ENCODE measurements around the gene FARP1.

FARP1 gene

DNA sequence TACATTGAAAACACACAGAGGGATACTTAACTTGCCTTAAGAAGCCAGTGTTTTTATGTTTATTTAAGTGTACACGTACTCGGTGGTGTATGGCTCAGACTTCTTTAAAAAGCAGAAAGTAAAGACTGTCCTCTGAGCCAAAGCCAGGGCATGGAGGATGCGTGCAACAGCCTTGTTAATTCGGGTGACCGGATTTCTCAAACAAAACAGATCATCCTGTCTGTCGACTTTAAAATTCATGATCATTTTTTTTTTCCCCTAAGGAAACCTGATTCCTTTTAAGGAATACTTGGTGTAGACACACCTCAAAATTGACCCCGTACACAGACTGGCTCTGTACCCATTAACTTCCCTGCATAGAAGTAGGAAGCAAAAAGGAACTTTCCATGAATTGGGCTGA, 158.8 kb downstream of the FARP1 start:
- no peak for DNase-seq (ENCODE audit: low read depth in 2 of 3, low spot score in 2 of 3)

DNA sequence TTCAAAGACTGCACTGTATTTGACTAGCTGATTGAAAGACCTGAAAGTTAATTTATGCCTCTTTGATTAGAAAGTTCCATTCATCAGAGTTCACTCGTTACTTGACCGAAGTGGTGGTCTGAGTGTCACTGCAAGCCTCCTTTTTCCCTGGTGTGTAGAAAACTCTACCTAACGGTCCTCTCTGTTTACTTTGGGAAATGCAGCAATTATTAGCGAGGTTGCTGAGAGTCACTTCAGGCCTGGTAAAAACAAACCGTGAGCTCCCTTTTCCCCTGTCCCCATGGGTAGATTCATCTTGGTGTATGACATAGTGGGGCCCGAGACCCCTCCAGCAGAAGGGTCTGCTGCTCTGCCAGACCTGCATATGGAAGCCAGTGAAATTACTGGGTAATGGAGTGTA, 161.0 kb downstream of the FARP1 start:
- no peak for DNase-seq (ENCODE audit: low read depth in 2 of 3, low spot score in 2 of 3)

DNA sequence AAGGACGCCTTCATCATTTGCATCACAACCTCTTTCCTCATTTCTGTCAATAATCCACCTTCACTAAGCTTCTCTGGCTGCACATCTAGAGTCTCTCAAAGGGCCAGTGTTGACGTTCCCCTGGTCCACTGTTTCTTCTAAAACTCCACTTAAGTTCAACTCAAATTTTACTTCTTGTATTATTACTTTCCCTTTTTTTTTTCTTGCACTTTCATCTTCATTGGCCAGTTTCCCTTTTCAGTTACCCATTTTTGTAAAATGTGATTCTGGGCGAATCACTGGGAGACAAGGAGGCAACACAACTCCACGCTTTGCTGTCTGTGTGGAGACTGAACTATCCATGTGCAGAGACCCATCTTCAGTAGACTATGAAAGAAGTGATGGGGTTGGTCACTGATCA, 162.8 kb downstream of the FARP1 start:
- no peak for DNase-seq (ENCODE audit: low read depth in 2 of 3, low spot score in 2 of 3)

DNA sequence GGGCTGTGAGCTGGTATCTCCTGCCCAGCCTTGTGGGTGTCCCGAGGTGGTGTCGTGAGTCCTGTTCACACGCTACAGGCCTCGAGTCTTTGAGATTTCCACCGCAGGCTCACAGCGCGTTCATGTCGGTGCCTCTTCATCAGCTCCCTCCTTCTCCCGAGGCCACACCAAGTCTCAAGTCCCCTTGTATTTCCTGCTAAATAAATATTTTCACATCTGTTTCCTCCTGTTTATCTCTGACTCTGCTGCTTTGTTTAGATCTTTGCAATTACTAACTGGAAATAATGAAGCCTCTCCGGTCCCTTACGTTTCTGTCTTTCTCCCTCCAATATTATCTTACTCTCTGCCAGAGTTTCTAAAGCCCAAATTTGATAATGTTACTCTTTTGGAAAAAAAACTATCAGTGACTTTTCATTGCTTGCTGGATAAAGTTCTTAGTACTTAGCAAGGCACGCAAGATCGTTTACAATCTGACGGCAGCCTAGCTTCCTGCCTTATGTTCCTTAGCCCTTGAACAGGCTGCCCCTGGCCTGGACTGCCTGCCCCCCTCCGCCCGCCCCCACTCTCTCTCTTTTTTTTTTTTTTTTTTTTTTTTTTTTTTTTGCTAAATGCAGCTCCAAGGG, 164.7 kb downstream of the FARP1 start:
- DNase-seq (ENCODE audit: low read depth in 2 of 3, low spot score in 2 of 3): no peak

DNA sequence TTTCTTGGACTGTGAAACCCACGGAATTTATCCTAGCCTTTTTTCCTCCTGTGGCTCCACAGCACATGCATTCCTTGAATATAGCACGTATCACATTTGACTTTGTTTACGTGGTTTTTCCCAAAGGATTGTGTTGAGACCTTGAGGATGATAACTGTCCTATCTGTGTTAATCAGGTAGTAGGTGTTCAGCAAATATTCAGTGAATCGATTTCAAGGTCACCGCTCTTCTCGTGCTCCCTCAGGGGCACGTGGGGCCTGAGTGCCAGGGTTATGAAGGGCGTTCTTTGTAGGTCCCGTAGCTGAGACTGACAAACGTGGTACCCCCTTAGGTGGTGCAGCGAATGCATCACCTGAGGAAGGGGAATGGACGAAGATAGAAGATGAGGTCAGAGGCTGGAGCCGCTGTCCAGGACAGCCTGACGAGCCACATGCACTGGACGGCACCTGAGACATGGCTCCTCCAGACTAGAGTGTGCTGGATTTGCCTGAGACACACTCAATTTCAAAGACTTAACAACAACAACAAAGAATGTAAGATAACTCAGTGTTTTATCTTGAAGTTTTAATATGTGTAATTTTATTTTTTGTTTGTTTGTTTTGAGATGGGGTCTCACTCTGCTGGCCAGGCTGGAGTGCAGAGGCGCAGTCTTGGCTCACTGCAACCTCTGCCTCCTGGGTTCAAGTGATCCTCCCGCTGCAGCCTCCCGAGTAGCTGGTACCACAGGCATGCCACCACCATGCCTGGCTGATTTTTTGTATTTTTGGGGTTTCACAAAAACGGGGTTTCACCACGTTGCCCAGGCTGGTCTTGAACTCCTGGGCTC, 165.4 kb downstream of the FARP1 start:
- DNase-seq (ENCODE audit: low read depth in 2 of 3, low spot score in 2 of 3): no peak

DNA sequence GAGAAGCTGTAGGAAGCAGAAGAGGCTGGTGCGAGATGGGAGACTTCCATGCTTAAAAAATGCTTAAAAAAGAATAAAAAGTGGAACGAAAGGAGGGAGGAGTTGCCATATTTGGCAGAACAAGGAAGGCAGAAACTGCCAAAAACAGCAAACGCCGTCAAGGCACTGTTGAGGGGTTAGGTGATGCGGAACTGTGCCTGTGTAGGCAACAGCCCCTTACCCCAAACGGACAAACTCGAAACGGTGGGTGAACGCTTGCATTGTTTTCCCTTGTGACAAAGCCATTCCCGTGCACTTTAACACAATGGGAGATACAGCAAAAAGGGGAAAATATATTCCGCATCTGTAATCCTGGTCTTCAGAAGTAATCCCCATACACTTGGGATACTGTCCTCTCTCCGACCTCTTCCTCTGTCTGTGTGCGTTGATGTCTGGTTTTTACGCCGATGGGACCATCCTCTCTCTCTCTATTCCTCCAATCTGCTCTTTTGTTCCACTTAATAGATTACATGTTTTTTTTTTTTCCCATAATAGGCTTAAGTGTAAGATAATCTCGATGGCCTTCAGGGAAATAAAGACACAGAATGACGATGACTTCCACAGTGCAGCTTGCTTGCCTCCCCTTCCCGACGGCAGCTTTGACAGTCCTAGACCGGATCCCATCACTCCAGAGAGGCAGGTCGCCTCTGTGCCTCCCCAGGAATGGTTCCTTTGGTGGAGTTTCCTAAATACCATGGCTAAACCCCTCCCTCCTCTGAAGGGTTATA, 166.9 kb downstream of the FARP1 start:
- no peak for DNase-seq (ENCODE audit: low read depth in 2 of 3, low spot score in 2 of 3)

DNA sequence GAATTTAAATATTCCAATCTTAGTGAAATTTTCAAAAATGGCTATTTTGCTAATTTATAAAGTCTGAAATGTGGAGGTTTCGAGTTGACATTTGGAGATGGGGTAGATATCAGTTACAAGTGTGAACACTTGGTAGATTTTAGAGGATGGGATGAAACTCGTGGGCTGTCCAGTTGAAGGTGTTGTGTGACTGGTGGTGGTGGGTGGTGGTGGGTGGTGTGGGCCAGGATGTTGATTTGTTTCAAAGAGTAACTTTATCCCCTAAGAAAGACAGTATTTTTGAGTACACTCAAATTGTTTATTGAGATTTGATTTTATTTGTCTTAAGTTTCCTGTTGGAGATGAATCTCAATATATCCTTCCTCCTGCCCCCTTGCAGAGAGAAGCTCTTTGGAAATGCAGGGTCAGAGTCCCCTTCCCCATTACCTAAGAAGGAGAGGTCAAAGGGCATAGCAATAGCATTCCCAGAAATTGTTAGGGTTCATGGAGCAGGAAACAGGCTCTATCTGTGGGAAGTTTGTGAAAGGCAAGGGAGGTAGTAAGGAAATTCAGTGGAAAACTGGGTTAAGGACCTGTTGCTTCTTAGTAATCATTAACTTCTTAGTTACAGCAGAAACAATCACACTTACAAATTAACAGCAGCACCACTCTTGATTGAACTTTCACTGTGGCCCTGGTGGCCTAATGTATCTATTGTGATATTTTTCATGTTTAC, 167.7 kb downstream of the FARP1 start:
- DNase-seq (ENCODE audit: low read depth in 2 of 3, low spot score in 2 of 3): no peak

DNA sequence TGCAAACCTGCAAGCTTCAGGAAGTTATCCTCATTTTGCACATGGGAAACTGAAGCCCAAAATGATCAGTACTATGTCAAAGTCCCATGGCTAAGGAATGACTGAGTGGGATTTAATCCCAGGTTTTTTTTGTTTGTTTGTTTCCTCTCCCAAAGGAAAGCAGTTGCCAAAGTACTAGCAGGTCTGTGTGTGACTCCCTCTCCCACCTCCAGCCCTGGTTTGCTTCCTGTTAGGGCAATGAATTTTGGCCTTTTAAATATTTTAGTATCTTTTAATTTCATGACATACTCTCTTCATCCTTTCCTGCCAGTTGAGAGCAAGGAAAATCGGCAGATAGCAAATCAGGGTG, 168.3 kb downstream of the FARP1 start:
- no peak for DNase-seq (ENCODE audit: low read depth in 2 of 3, low spot score in 2 of 3)

DNA sequence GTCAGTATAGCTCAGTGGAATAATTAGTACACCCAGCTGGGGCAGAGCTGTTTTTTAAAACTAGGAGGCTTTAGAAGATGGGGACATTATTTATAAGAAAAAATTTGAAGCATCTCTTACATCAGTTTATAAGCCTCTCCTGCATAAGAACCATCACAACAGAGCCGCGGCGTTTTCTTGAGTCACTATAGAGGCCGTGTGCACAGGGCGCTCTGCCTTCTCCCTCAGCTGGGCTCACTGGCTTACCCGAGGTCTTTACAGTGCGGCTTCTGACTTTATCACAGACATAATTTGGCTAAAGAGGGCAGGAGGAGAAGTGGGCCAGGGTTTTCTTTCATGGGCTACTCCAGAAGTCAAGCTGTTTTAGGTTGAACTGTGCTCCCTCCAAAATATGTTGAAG, 169.7 kb downstream of the FARP1 start:
- no peak for DNase-seq (ENCODE audit: low read depth in 2 of 3, low spot score in 2 of 3)

DNA sequence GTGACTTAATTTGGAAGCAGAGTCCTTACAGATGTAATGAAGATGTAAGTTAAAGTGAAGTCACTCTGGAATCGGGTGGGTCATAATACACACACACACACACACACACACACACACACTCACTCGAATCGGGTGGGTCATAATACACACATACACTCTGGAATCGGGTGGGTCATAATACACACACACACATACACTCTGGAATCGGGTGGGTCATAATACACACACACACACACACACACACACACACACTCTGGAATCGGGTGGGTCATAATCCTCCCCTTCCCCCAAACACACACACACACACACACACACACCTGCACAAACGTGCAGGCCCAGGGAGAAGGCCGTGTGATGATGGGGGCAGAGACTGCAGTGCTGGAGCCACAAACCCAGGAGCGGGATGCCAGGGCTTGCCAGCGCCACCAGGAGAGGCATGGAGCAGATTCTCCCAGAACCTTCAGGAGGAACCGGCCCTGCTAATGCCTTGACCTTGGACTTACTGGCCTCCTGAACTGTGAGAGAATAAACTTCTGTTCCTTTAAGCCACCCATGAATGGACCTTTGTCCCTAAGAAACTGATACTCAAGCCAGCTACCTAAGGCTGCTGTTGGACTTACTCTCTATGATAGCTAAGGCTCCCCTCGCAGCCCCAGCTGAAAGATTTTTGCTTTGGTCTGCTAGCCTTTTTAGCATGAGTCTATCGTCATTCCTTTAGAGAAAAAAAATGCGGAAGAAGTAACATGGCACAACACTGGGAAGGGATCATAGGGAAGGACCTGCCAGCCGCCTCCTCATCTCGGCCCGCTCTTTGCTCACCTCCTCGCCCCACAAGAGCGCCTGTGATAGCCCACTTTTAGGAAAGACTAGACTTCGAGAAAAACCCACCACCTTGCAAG, 170.4 kb downstream of the FARP1 start:
- no peak for DNase-seq (ENCODE audit: low read depth in 2 of 3, low spot score in 2 of 3)

DNA sequence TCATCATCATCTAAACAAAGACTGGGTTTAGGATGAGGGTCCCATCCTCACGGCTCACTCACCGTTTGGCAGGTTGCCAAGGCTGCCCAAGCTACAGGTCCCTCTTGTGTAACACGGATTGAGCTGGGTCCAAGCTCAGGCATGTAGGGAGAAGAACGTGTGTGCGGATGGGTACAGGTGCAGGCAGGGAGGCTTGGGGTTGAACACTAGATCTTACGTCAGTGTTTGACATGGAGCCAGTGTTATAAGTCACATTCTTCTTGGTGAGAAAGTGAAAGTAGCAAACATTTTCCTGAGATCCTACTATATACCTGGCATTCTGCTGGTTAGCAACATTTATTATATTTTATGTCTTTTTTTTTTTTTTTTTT, 171.0 kb downstream of the FARP1 start:
- DNase-seq (ENCODE audit: low read depth in 2 of 3, low spot score in 2 of 3): no peak

DNA sequence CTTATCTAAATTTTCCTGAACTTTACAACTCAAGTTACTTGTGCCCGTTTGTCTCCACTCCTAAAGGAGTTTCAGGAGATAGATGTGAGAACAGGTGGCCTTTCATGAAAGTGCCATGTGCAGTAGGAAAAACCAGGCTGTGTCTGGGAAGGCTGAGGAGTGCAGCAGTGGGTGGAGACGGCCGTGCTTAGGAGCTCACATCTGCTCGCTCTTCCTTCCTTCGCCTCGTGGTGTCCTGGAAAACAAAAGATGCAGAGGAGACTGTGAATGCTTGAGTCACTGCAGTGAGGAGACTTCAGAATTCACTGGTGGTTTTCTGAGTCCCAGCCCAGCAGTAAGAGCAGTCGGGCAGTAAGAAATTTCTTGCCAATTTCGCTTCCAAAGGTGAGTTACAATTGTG, 172.6 kb downstream of the FARP1 start:
- no peak for DNase-seq (ENCODE audit: low read depth in 2 of 3, low spot score in 2 of 3)

DNA sequence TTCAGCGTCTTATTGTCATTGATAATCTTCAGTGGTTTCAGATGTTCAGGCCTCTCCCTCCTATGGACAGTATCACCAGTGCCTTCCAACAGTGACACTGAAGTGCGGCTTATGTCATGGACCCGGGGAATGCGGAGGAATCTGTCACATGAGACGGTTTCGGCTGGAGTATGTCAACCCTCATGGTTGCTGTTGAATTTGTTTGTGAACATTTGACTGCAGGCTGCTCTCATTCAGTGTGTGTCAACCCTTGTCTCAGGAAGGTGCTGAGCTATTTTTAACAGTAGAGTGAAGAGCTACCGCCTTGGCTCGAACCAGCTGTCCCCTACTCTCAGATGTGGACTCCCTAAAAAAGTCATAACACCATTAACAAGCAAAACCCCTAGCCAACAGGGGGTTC, 173.0 kb downstream of the FARP1 start:
- no peak for DNase-seq (ENCODE audit: low read depth in 2 of 3, low spot score in 2 of 3)

DNA sequence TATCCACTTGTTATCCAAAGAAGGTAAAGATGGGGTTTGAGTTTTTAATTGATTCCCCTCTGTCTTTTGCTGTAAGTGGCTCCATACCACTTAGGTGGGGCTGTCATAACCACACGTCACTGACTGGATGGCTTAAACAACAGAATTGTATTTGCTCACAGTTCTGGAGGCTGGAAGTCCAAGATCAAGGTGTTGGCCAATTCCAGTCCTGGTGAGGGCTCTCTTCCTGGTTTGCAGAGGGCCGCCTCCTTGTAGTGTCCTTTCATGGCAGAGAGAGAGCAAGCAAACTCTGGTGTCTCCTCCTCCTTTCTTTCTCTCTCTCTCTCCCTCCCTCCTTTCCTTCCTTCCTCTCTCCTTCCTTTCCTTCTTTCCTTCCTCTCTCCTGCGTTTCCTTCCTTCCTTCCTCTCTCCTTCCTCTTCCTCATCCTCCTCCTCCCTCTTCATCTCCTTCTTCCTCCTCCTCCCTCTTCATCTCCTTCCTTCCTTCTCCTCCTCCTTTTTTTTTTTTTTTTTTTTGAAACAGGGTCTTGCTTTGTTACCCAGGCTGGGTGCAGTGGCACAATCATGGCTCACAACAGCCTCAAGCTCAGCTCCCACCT, 174.8 kb downstream of the FARP1 start:
- no peak for DNase-seq (ENCODE audit: low read depth in 2 of 3, low spot score in 2 of 3)

DNA sequence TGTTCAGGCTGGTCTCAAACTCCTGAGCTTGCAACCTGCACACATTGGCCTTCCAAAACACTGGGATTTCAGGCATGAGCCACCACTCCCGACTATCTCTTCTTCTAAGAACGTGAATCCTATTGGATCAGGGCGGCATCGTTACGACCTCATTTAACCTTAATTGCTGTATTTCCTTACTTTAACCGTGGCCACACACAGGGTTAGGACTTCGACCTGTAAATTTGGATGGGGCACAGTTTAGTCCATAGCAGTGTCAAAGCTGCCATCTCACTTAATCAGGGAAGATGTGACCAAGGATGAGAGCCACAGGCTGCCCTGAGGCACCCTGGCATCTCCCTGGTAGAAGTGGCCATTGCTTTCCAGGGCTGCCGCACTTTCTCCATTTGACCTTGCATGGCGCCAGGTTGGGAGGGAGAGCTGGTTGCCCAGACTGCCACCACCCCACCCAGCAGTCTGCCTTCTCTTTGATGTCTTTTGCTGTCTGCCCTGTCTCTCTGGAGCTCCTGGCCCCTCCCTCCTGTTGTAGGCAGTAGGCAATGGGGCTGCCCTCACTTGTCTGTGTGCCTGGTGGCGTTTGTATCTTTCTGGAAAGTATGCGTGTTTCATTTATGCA, 175.5 kb downstream of the FARP1 start:
- no peak for DNase-seq (ENCODE audit: low read depth in 2 of 3, low spot score in 2 of 3)

DNA sequence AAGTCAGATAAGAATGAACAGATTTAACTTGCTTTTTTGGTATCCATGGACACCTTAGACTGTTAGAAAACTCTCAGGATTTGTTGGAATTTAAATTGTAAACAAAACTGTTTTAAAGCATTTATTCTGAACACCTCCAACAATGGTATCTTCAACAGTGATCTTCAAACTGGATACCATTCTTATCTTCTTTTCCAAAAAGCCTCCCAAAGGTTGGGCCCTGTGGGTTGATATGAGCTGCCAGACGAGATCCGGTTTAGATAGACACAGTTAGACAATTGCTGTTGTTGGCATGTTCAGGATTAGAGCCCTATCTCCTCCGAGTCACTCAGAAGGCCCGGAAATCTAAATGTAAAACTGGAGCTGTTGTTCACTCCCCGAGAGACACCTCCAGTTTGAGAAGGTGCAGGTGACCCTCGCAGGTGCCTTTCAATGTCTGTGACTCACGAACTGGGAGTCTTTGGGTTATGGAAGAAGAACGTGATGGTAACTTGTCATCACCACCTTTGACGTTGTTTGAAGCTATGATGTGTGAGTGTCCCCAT, 177.7 kb downstream of the FARP1 start:
- DNase-seq (ENCODE audit: low read depth in 2 of 3, low spot score in 2 of 3): no peak

DNA sequence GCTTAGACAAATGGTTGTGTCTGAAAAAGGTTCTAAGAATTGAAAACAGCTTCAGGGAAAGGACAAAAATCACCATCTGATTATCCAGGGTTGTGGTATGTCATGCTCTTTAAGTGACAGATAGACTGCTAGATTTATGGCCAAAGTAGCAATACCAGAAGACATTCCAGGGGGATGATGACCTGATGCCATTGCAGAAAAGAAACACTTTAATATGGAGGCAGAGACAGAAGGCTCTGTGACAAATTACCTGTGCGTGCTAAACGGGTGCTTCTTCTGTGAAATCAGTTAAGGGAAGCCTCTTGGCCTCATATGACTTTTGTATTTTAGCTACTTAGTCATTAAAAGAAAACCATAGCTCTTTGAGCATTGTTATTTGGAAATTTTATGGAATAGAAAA, 178.5 kb downstream of the FARP1 start:
- no peak for DNase-seq (ENCODE audit: low read depth in 2 of 3, low spot score in 2 of 3)

DNA sequence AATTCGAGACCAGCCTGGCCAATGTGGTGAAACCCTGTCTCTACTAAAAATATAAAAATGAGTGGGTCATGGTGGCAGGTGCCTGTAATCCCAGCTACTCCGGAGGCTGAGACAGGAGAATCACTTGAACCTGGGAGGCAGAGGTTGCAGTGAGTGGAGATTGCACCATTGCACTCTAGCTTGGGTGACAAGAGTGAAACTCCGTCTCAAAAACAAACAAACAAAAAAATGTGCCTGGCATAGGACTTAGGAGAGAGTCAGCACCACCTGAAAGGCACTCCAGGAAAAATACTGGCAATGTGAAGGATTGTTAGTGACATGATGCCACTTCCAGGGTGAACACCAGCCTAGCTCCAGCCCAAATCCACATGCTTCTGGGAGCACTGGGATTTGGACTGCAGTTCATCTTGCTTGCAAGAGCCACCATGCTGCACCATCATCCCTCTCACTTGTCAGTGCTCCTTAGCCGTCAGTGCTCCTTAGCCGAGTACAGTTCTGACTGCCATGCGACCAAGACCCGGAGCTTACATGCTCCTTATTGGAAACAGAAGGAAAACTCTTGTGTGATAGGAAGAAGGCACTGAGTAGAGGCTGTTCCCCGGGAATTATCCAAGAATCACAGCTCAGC, 179.3 kb downstream of the FARP1 start:
- DNase-seq (ENCODE audit: low read depth in 2 of 3, low spot score in 2 of 3): no peak

DNA sequence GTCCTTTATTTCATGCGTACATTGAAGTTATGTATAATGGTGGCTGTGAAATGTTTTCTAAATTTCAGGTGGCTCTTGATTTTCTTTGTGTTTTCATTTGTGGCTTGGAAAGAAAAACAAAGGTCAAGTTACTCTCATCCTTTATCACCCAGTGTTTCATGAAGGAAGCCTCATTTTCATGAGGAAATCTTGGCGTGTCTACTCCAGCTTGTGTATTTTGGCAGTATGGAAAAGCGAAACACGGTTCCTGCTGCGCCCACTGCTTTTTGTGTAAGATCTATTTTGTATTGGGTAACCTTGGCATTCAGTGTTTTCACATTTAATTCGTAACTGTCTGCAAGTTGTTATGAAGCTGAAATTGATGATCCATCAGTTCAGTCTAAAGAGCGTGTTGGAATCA, 181.2 kb downstream of the FARP1 start:
- no peak for DNase-seq (ENCODE audit: low read depth in 2 of 3, low spot score in 2 of 3)

Measured in activated CD8-positive, alpha-beta memory T cell treated with anti-CD3 and anti-CD28 coated beads for 48 hours (primary cell).